ENCODE data around the gene HMGXB3.

HMGXB3 gene

GRCh38 chr5:150052956-150053712 is 52.6 kb downstream of the HMGXB3 start:
- no peak for DNase-seq (ENCODE audit: low read depth)

DNA sequence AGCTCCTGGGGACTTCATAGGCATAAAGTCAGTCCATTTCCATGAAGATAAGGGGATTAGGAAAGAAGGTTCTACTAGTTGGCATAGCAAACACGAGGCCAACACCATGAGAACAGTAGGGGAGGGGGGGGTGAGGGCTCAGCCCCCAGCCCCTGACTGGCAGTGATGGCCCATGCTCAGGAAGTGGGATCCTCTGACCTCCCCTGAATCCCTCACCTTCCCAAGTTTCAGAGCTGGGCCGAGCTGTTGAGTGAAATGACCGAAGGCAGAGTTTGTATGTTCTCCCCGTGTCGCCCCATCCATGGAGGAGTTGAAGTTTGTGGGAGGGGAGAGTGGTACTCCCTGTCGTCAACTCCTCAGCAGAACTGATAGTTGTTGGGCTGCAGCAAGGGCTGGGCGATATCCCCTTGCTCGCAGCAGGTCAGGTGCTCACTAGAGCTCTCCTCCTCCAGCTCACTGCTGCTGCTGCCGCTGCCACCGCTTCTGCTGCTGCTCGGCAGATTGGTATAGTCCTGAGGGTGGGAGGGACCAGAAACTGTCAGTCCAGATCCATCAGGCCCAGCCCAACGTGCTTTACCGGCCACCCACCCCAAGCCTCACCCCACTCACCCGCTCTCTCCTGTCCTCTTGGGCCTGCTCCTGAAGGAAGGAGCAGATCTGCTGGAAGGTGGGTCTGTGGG is 53.3 kb downstream of the HMGXB3 start:
- DNase-seq (ENCODE audit: low read depth): no peak

DNA sequence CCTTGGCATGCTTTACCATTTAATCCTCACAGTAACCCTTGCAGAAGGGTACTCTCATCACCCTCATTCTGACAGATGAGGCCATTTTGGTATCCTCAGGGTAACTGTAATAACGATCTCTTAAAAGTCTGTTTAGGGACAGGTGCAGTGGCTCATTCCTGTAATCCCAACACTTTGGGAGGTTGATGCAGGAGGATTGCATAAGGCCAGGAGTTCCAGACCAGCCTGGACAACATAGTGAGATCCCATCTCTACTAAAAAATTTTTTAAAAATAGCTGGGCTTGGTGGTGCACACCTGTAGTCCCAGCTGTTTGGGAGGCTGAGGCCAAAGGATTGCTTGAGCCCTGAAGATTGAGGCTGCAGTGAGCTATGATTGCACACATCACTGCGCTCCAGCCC is 54.0 kb downstream of the HMGXB3 start:
- no peak for DNase-seq (ENCODE audit: low read depth)

DNA sequence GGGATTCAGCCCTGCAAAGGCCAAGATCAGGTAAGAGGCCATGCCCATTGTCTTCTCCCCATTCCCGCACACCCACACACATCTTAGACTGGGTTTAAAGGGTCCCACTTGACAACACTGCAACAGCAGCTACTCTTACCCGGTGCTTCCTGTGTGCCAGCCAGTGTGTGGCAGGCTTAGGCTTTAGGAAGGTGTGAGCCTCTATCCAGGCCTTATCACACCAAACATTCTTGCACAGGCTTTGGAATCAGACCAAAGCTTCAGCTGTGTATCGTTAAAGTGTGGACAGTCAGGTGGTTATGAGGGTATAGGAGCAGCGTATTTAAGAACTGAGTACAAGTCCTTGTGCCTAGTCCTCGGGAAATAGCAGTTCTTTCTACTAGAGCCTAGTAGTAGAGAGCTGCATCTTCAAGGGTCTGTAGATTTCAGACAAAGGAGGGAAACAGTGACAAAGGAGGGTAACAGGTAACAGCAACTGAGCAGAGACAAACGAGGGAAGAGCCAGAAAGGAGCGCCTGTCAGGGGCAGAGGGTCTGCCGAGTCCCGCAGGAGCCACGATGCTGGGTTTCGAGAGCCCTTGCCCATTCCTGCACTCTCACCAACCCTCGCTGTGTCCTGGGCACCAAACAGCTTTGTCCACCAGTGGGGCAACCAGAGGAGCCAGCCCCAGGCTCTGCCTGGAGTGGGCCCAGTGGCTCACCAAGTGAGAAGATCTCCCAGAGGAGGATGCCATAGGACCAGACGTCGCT is 55.0 kb downstream of the HMGXB3 start:
- DNase-seq (ENCODE audit: low read depth): no peak

DNA sequence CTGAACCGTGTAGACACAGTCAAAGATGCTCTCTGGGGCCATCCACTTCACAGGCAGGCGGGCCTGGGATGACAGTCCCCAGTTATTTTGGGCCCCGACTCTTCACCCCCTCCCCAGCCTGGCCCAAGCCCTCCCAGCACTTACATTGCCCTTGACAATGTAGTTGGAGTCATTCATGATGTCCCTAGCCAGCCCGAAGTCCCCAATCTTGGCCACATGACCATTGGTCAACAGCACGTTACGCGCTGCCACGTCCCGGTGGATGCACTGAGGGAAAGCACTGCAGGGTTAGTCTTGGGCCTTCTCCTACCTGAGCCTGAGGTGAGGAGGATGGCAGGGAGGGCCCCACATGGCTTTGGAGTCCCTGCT is 55.5 kb downstream of the HMGXB3 start:
- DNase-seq (ENCODE audit: low read depth): no peak

DNA sequence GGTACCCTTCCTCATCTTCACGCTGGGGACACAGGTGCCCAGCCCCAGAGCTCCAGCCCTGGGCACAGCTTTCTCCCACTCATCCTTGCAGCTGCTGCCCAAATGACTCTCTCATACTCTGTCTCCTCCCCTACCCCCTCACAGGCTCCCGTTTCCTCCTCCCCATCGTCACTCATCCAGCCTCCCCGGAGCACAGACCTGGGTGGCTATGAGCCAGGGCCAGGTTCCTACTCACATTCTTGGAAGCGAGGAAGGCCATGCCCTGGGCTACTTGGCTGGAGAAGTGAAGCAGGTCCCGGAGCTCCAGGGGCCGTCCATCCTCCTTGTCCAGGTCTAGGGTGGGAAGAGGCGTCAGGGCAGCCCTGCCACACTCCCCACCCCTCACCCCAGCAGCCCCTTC is 56.5 kb downstream of the HMGXB3 start:
- no peak for DNase-seq (ENCODE audit: low read depth)

DNA sequence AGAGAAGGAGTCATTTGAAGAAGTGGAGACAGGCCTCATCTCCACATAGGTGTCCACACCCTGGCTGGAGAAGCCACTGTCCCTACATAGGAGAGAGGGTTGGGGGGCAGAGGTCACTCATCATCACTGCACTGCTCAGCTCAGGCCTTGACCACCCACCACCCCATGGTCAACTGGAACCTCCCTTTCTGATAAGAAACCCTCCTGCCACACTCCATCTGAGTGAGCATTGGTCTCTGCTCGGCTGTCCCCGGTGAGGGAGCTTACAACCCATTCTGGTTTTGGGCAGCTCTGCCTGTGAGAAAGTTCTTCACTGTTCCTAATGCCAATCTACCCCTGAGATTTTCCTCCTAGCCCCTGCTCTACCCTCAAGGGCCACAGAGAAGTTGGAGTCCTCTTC is 57.0 kb downstream of the HMGXB3 start:
- DNase-seq (ENCODE audit: low read depth): no peak

DNA sequence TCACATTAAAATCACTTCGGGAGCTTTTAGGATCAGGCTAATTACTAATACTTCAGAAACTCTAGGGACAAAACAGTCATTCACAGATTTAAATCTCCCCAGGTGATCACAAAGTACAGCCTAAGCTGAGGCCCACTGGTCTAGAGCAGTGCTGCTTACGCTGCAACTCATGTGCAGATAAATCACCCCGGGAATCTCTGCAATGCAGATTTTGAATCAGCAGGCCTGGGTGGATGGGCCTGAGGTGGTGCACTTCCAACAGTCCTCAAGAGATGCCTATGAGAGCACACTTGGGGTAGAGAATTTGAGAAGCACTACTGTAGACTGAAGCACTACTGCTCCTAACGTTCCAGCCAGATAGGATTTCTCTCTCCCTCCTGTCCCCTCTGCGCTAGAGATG is 57.5 kb downstream of the HMGXB3 start:
- DNase-seq (ENCODE audit: low read depth): no peak

DNA sequence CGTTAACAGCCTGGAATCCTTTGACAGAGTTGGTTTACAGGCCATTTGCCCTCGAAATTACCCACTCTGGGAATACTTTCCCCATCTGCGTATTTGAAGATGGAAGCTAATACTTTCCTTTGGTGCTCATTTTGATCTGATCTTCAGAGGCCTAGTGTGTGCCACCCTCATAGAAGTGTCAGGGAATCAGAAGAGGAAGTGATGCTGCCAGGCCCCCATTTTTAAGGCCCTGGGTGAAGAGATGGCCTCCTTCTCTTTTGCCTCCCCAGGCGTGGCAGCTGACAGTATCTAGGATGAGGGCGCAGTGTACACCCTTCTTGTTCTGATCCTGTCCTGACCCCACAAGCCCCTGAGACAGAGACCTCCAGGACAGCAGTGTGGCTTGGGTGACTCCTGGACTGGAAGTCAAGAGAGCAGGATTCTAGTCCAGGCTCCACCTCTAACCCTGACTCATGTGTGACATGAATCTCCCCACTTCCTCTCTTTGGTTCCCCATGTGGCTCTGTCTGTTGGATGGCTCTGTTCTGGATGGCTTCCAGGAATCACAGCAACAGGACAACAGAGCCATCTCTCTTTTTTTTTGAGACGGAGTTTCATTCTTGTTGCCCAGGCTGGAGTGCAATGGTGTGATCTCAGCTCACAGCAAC is 58.1 kb downstream of the HMGXB3 start:
- DNase-seq (ENCODE audit: low read depth): no peak

DNA sequence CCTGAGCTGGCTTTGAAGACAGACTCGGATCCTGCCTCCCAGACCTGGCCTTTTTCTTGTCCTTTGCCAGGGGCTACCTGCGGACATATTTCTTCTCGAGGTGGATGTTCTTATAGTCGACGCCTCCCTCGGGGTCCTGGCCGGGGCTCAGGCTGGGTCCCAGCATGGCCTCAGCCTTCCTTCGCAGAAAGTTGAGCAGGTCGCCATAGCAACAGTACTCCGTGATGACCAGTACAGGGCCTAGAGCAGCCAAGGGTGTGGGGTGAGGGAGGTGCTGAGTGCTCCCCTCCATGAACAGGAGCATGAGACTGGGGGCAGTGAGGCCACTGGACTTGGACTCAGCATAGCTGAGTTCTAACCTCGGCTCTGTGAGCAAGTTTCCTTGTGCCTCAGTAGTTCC is 59.1 kb downstream of the HMGXB3 start:
- no peak for DNase-seq (ENCODE audit: low read depth)

- no peak for DNase-seq (ENCODE audit: low read depth)
These were observed 59.9 kb downstream of the HMGXB3 start for GRCh38 chr5:150060471-150060870.

GRCh38 chr5:150061538-150061995 is 61.0 kb downstream of the HMGXB3 start:
- DNase-seq (ENCODE audit: low read depth): no peak

DNA sequence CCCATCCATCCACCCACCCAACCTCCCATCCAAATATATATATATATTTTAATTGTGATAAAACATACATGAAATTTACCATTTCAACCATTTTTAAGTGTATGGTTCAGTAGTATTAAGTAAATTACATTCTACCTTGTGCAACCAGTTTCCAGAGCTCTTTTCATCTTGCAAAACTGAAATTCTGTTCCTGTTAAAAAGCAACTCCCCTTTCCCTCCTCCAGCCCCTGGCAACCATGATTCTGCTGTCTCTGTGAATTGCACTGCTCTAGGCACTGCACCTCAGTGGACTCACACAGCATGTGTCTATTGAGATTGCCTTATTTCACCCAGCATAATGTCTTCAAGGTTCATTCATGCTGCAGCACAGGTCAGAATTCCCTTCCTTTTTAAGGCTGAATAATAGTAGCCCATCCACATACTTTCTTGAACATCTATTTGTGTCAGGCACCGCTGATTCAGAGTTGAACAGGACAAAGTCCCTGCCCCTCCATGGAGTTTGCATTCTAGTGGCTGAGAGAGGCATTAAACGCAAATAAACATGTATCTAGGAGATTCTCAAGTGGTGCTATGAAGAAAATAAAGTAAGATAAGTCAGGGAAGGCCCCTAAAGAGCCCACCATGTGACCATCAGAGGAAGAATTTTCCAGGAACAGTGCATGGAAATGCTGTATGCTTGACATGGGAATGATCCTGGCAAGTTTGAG is 61.8 kb downstream of the HMGXB3 start:
- no peak for DNase-seq (ENCODE audit: low read depth)

- DNase-seq (ENCODE audit: low read depth): no peak
These were observed 63.1 kb downstream of the HMGXB3 start for GRCh38 chr5:150063638-150064037.

GRCh38 chr5:150064681-150065220 is 64.2 kb downstream of the HMGXB3 start:
- DNase-seq (ENCODE audit: low read depth): no peak

GRCh38 chr5:150065346-150065745 is 64.8 kb downstream of the HMGXB3 start:
- no peak for DNase-seq (ENCODE audit: low read depth)

- no peak for DNase-seq (ENCODE audit: low read depth)
These were observed 65.3 kb downstream of the HMGXB3 start for GRCh38 chr5:150065886-150066285.

DNA sequence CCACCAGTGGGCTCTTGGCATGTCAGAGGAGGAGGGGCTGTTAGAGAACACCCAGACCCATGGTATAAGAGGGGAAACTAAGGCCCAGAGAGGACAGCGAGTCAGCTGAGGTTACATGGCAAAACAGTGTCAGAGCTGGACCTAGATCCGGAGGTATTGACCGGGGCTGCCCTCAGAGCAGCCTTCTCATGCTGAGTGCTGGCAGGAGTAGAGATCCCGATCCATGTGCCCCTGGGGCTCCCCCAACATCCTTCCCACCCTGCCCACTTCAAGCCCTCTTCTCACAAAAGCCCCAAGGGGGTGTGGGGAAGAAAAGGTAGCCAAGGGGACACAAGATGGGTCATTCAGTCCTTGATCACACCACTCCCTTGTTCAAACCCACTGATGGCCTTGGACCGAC is 65.9 kb downstream of the HMGXB3 start:
- no peak for DNase-seq (ENCODE audit: low read depth)

GRCh38 chr5:150066901-150067396 is 66.4 kb downstream of the HMGXB3 start:
- DNase-seq (ENCODE audit: low read depth): no peak

DNA sequence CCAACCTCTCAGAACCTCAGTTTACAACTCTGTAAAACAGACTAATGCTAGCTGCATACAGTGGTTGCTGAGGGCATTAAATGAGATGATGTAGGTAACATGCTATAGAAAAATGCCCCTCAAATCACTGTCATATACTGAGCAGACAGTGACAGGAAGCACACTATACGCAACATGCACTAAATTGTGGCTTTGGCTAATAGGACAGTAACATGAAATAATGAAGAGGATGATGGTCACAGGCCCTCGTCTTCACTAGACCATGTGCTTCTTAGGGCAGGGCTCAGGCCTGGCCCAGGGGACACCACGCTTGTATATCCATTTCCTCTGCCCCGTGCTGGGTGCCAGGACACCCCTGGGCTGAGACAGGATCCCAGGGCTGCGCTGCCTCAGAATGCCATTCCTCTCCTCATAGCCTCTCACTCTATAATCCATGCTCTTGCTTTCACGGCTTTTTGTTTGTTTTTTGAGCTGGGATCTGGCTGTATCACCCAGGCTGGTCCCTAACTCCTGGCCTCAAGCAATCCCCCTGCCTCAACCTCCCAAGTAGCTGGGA is 66.9 kb downstream of the HMGXB3 start:
- DNase-seq (ENCODE audit: low read depth): no peak

DNA sequence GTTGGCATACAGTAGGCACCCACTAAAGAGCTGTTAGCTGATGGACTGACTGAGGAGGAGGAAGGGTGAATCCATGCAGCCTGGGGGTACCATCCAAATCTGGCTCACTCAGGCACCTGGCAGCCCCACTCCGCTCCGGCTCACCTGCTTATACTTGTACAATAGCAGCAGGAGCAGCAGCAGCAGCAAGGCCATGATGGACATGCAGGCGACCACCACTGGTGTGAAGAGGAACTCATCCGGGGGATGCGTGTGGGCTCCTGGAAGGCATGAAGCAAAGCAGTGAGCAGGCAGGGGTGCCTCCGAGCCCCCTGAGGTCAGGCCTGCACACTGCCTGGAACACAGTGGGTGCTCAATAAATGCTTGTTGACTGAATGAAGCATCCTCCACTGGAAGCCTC is 67.5 kb downstream of the HMGXB3 start:
- DNase-seq (ENCODE audit: low read depth): no peak

Measured in stimulated activated CD8-positive, alpha-beta memory T cell treated with anti-CD3 and anti-CD28 coated beads, Interleukin-12 subunit alpha, Interleukin-12 subunit beta, amount 100 ng/mL, for 1 hour (primary cell).